HG03521 (cell line): Measurements from ENCODE around the gene KIF26B.
"Not testable (repeated sequence)": the region's sequence is repeated elsewhere in the genome, so short reads cannot be mapped to it uniquely, and the experiment has no call there.

ENCODE experiments used
- ATAC-seq: cut with Tn5 transposase; IDR thresholded peaks from one replicate; pipeline ENCODE4 v1.9.1; 2021; ENCODE audit warnings: mild to moderate bottlenecking, moderate library complexity; ENCODE audit not compliant: unreplicated experiment

KIF26B gene

DNA sequence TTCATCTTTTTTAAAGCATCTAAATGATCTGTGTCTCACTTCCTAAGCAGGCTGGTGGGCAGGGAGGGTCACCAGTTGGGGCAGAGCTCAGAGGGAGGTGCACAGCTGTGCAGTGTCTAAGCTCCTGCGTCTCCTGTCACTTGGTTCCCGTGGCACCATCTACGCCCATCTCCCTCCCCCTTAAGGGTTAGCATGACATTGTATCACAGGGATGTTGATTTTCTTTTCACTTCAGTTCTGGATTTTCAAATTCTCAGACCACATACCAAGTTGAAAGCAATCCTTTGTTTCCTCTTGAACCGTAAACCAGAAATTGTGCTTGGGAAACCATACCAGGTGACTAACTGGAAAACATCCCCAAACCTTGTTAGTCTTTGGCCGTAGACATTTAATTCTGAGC is 187.0 kb downstream of the KIF26B start:
- no peak for ATAC-seq

- ATAC-seq, result no peak
These were observed 190.6 kb downstream of the KIF26B start for GRCh38 chr1:245345191-245345884.

DNA sequence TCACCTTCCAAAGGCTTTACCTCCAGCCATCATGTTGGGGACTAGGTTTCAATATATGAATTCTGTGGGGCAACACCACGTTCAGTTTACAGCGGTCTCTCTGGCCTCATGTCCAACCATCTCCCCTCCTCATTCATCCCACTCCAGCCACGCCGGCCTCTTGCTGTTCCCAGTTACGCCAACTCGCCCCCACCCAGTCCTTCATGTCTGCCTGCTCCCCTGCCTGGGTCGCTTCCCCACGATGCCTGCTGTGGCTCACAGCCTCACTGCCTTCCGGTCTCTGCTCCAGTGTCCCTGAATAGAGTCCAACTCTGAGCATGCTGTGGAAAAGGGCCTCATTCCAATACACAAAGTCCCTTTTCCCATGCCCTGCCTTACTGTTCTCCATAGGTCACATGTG is 193.8 kb downstream of the KIF26B start:
- no peak for ATAC-seq

DNA sequence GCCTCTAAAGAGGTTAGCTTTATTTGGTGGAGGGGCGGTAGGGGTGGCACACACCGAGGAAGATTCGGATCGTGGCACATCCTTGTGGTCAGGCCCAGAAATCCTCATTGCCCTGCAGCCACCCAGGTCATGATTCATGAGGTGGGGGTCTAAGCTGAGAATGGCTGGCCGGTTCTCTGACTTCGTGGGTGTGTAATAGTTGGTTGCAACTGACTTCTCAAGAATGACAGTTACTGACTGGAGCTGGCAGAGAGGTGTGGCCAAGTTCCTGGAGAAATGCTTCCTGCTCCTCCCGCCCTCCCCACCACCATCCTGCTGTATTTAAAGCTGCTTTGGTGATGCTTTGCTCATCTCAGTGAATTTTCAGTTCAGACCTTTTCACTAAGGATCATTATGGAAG is 198.6 kb downstream of the KIF26B start:
- no peak for ATAC-seq

DNA sequence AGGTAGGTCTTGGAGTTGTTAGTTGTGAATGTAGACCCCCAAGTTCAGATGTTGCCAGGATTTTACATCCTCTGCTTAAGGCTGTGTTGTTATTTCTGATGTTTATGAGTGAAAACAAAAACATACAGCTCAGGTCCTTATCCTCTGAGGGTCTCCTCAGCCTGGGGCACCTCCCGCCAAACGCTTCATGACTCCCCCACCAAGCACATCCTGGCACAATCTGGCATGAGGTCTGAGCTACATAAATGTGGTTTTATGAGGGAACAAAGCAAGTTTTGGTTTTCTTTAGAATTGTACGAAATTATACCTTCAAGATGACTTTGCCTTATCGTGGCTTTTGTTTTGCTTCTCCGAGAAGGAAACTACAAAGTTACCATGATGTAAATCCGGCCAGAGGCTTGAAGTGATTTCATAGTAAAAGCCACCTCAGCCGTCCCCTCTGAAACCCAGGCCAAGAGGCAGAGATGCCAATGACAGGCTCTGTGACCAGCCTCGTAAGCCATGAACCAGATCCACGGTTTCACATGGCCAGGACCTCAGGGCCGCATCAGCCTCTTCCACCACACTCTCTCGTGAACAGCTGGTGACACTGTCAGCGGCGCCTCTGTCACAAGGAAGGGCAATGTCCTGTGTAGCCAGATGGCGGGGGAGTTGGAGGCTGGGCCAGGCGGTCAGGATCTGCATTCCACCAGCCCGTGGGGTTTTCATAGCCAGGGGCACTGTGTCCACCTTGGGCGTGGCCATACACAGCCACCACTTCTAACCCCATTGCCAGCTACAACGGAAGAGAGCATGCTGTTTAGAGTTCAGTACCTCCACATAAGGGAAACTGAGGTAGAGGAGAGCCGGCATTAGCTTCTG is 199.4 kb downstream of the KIF26B start:
- no peak for ATAC-seq

- not testable (repeated sequence) for ATAC-seq
These were observed 201.3 kb downstream of the KIF26B start for GRCh38 chr1:245355851-245356630.

DNA sequence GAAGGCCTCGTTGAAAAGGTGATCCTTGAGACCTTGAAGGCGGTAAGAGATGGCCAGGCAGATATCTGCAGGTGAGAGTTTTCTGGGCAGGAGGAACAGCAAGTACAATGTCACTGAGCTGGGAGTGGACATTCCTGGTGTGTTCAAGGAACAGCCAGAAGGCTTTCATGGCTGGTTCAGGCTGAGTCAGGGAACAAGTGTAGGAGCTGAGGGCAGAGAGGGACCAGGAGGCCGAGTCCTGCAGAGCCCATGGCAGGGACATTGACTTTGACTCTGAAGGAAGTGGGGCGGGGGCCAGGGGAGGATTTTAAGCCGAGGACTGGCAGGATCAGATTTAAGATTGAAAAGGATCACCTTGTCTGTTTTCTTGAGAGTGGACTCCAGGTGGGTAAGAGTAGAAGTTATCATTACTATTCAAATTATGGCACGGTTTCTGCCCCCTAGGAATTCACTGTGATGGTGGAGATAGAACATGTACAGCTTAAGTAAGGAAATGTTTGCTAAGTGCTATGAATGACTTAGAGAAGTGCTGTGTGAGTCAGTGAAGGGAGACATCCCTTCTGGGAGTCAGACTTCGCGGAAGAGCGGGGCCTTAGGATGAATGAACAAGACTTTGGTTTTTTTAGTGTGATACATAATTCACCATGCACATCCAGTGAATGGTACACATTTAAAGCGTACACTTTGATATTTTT is 202.3 kb downstream of the KIF26B start:
- no peak for ATAC-seq

GRCh38 chr1:245359101-245359680 is 204.4 kb downstream of the KIF26B start:
- not testable (repeated sequence) for ATAC-seq

DNA sequence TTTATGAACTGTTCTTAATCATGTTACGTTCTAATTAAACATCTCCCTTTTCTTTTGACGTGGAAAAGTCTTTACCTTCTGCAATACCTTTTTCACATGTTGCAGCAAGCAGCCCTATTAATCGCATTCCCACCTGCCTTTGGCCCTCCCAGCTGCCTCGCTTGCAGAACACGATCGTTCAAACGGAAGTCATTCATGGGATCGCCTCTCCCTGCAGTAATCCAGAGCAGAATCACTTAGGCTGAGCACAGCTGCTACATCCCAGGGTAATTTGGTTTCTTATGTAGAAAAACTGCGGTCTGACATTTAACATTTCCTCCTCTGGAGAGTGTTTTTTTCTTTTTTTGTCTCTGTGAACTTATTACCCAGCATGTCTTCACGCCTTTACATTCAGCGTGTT is 206.3 kb downstream of the KIF26B start:
- ATAC-seq, result no peak

GRCh38 chr1:245361951-245362350 is 207.2 kb downstream of the KIF26B start:
- no peak for ATAC-seq

- no peak for ATAC-seq
These were observed 208.8 kb downstream of the KIF26B start for GRCh38 chr1:245363461-245364200.

- ATAC-seq, result no peak
These were observed 210.6 kb downstream of the KIF26B start for GRCh38 chr1:245365095-245366020.

GRCh38 chr1:245366886-245367285 is 212.1 kb downstream of the KIF26B start:
- no peak for ATAC-seq

DNA sequence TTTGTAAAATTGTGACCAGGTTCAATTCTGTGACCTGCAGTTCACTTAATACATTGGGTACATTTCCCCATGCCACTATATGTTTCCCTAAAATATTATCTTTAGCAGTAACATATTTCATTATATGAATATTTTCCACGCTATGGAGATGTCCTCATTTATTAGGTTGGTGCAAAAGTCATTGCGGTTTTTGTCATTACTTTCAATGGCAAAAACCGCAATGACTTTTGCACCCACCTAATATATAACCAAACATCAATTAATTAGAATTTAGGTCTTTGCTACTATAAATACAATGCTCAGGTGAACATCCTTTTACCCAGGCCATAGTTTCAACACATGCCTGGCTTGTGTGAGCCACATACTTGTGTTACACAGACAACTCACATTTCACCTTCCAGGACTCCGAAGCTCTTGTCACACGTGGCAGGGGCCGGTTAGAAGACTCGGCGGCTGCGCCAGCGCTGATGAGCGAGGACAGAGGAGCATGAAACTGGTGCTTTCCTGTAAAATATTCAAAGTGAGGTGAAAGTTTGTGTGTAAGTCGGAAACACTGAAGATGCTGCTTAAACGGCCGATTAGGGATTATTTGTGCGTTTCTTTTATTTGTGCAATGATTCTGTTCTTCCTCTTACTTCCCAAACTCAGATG is 215.5 kb downstream of the KIF26B start:
- no peak for ATAC-seq

DNA sequence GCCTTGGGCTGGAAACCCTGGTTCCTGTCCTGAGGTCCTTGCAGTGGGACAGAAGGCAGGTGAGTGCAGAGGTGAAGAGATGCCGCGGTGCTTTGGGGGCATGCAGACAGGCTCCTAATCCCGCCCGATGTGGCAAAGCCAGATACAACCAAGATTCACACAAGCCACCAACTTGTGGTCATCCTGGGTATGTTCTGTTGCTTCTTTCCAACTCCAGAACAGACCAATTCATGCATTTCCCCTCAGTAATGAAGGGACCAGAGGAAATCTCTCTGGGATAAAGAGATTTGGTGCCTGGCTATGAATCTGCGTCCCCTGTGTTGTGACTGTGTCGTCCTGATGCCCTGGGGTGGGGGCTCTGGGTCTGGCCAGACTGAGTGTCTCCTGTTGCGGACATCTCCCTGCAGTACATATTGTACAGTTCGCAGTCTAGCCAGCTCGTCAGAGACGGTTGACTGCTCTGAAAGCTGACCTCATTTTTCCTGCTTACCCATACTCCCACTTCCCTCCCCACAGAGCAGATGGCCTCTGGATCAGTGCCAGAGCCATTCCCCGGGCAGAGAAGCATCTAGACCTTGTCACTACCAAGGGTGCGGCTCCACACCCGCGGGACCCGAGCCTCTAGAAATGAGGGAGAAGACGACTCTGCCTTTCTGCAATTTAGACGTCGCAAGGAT is 216.3 kb downstream of the KIF26B start:
- no peak for ATAC-seq

DNA sequence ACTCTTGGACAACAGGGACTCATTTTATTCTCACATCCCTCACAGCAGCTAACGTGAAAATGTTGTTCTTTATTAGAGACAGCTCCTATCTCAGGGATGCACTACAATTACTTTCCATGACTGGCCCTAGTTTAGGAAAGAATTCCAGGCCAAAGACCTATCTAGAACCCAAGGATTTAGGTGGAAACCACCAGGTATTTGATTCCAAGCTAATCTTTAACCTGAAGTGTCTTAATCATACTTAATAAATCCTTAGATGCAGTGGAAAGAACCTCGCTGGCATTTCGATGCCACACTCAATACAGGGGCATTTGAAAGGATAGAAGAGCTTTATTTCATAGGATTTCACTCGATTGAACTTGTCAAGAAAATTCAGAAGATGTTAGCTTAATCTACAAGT is 218.3 kb downstream of the KIF26B start:
- ATAC-seq, result no peak

GRCh38 chr1:245375789-245376460 is 221.1 kb downstream of the KIF26B start:
- ATAC-seq, result no peak
